ENCODE data around the gene ZNHIT1. TPM values are rescaled to one million over a fixed set of nuclear protein-coding genes. Genes with fewer than 3 reads are reported as not detected.
A peak's percentile ranks its signal among the peaks of the same experiment; 100 is the strongest.

The ZNHIT1 gene
- polyA plus RNA-seq, 1 of the 3 experiments (the other 2 are of a cell fraction), result 101 TPM

GRCh38 chr7:101251871-101252659 lies 34.1 kb downstream of the ZNHIT1 start:
- ChIA-PET POLR2A (interaction anchor here (0.5 to 1.7 kb wide), 7 partner anchors 8 to 1687 kb away, joined by 3 to 7 read pairs (median 3); partner anchors contain the start of genes CLDN15, PLOD3 and ZNHIT1), CTCF (interaction anchor here (0.8 to 5.8 kb wide), 10 partner anchors 9 to 452 kb away, joined by 3 to 38 read pairs (median 4); no protein-coding TSS in a partner anchor)
- TF ChIP-seq CTCF (IDR thresholded peaks at IDR 0.05) (no peak), NFIC (IDR thresholded peaks at IDR 0.05; ENCODE audit: borderline replicate concordance) (0 out of 2 replicates have a peak, but pooled peaks have one; percentile 7), MXI1 (IDR thresholded peaks at IDR 0.05; ENCODE audit: low read depth, low read length) (peak; percentile 77; the same call in 1 of the 2 replicates), MEF2A (IDR thresholded peaks at IDR 0.05; ENCODE audit: borderline replicate concordance, low read depth) (no peak), USF1 (IDR thresholded peaks at IDR 0.05; ENCODE audit: borderline replicate concordance, low read depth) (peak; percentile 92), POLR2AphosphoS5 (IDR thresholded peaks at IDR 0.05; ENCODE audit: low read depth, low read length) (peak; percentile 97), SMC3 (IDR thresholded peaks at IDR 0.05; ENCODE audit: low read depth, low read length) (no peak), TEAD4 (IDR thresholded peaks at IDR 0.05; ENCODE audit: borderline replicate concordance, insufficient read depth) (no peak), SIN3A (IDR thresholded peaks at IDR 0.05; ENCODE audit: borderline replicate concordance, low read depth, low read length) (peak; percentile 86; the same call in 1 of the 2 replicates), RXRA (IDR thresholded peaks at IDR 0.05; ENCODE audit: borderline replicate concordance, low read depth) (no peak), TCF12 (IDR thresholded peaks at IDR 0.05) (no peak; the same call in 1 of the 2 replicates), GABPA (IDR thresholded peaks at IDR 0.05; ENCODE audit: low read depth) (peak; percentile 87), FOXJ3 (CRISPR knock-in tag; IDR thresholded peaks at IDR 0.05) (no peak), RCOR1 (IDR thresholded peaks at IDR 0.05; ENCODE audit: low read length) (no peak), ZBTB33 (IDR thresholded peaks at IDR 0.05; ENCODE audit: borderline replicate concordance, low read depth) (0 out of 2 replicates have a peak, but pooled peaks have one; percentile 21), ELF1 (IDR thresholded peaks at IDR 0.05) (peak; percentile 99), GATA2 (CRISPR knock-in tag; IDR thresholded peaks at IDR 0.05) (peak; percentile 40; the same call in 1 of the 2 replicates), CHD2 (IDR thresholded peaks at IDR 0.05; ENCODE audit: low read length, partially characterized antibody) (no peak), EP300 (IDR thresholded peaks at IDR 0.05; ENCODE audit: borderline replicate concordance in 1 of 2, low read depth in 1 of 2, low read length in 1 of 2) (no peak), TAF1 (IDR thresholded peaks at IDR 0.05; ENCODE audit: borderline replicate concordance, low read depth, low read length) (peak; percentile 82), EZH2phosphoT487 (IDR thresholded peaks at IDR 0.05; ENCODE audit: borderline replicate concordance, low read depth) (no peak), MAX (IDR thresholded peaks at IDR 0.05; ENCODE audit: low read depth) (peak; percentile 63), IRF3 (IDR thresholded peaks at IDR 0.05; ENCODE audit: low read depth, low read length) (no peak)

More at GRCh38 chr7:101251871-101252659, 34.1 kb downstream of the ZNHIT1 start:
- H3K9ac ChIP-seq, result peak overlapping the region; percentile 85
- peak; percentile 99 for DNase-seq
- peaks cover 3% of the 10 kb centered on the region for H3F3A ChIP-seq (replicated peaks; ENCODE audit: insufficient read depth)
- H3K79me2 ChIP-seq (ENCODE audit: insufficient read depth), result peaks cover 47% of the 10 kb centered on the region
- H3K4me2 ChIP-seq, result peak overlapping the region; percentile 83
- 0 out of 2 replicates have a peak, but pooled peaks cover 4% of the 10 kb centered on the region for H3K27me3 ChIP-seq (ENCODE audit: insufficient read depth)
- H3K9me3 ChIP-seq, result no peaks in the 10 kb centered on the region
- 1% methylated on average over 55 of the region's 55 CpGs for WGBS (ENCODE audit: low lambda C conversion rate)
- no peaks in the 10 kb centered on the region for H3K9me2 ChIP-seq
- H3K27ac ChIP-seq (ENCODE audit: low read depth in 2 of 2, low read length in 1 of 2), result peak overlapping the region; percentile 75 to 85
- H3K4me3 ChIP-seq (ENCODE audit: low read depth in 2 of 2, low read length in 1 of 2), result peak overlapping the region; percentile 69 to 89
- peak overlapping the region; percentile 100 for H2AFZ ChIP-seq (ENCODE audit: low read depth)
- H3K36me3 ChIP-seq (replicated peaks in 1 of 2; ENCODE audit: control insufficient read depth in 1 of 2, insufficient read depth in 2 of 2, low read length in 1 of 2), result peaks cover 3 to 29% of the 10 kb centered on the region in 2 experiments
- H3K4me1 ChIP-seq (ENCODE audit: control insufficient read depth in 1 of 2, insufficient read depth in 2 of 2, low read depth in 1 of 2, low read length in 1 of 2), result peaks cover 0 to 3% of the 10 kb centered on the region in 2 experiments; a peak in 1 of 4 replicates
- H4K20me1 ChIP-seq (ENCODE audit: insufficient read depth), result peaks cover 24% of the 10 kb centered on the region
